ENCODE results near the gene WDSUB1.

The WDSUB1 gene

GRCh38 chr2:159266554-159266953 lies 19.9 kb downstream of the WDSUB1 start:
- no peak for DNase-seq (ENCODE audit: low read depth, low spot score)

- DNase-seq (ENCODE audit: low read depth, low spot score), result no peak
Measured at GRCh38 chr2:159265171-159265576, 21.3 kb downstream of the WDSUB1 start.

GRCh38 chr2:159262904-159263303 lies 23.6 kb downstream of the WDSUB1 start:
- no peak for DNase-seq (ENCODE audit: low read depth, low spot score)

DNA sequence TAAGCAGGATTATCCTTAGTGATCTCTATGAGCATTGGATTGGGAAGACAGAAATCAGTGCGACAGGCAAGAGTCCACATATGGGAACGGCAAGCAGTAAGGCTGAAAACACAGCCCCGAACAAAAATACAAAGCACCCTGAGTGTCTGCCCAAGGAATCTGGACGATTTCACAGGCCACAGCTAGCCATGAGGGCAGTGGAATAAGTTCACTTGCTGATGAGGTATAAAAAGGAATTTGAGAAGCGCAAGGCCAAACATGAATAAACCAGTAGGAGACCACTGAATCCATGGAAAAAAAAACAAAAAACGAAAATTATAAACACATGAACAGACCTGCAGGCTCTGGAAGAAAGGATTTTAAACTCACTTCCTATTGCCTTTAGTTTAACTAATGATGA lies 24.3 kb downstream of the WDSUB1 start:
- DNase-seq (ENCODE audit: low read depth, low spot score), result peak; percentile 62

- peak; percentile 13 for DNase-seq (ENCODE audit: low read depth, low spot score)
Measured at GRCh38 chr2:159256159-159256558, 30.3 kb downstream of the WDSUB1 start.

DNA sequence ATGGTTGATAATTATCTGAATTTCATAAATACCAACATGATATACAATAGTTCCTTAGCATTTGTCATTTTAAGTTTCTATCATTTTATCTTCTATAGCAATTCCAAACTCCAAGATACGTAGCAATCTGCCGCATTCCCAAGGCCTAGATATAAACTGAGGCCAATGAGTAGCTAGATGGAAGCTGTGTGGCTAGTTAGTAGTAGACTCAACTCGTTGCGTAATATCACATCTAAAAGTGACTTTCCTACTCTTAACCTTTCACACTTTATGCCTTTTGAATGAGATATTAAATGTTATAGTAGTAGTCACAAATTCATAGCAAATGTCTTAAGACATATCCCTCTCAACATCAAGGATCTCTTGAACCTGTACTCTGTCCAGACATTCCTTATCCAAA lies 33.6 kb downstream of the WDSUB1 start:
- DNase-seq (ENCODE audit: low read depth, low spot score), result no peak

- DNase-seq (ENCODE audit: low read depth, low spot score), result no peak
Measured at GRCh38 chr2:159251296-159252173, 35.0 kb downstream of the WDSUB1 start.

GRCh38 chr2:159249990-159250715 lies 36.4 kb downstream of the WDSUB1 start:
- DNase-seq (ENCODE audit: low read depth, low spot score), result no peak

DNA sequence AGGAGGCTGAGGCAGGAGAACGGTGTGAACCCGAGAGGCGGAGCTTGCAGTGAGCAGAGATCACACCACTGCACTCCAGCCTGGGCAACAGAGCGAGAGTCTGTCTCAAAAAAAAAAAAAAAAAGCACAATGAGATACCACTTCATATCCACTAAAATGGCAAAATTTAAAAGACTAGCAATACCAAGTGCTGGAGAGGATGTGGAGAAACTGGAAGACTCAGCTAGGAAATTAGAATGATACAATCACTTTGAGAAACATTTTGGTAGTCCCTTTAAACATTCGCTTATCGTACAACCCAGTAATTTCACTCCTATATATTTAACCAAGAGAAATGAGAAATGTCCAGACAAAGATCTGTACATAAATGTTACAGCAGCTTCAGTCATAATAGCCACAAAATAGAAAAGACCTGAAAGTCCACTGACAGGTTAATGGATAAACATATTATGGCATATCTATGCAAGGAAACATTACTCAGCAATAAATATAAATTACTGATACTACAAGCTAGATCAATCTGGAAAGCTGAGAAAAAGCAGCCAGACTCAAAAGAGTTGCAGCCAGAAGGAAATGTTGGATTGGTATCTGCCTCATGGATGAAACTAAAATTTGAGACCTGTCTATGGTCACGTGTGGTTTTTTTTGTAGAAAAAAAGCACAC lies 40.0 kb downstream of the WDSUB1 start:
- no peak for DNase-seq (ENCODE audit: low read depth, low spot score)

- no peak for DNase-seq (ENCODE audit: low read depth, low spot score)
Measured at GRCh38 chr2:159243529-159243928, 43.0 kb downstream of the WDSUB1 start.

GRCh38 chr2:159234868-159235267 lies 51.6 kb downstream of the WDSUB1 start:
- DNase-seq (ENCODE audit: low read depth, low spot score), result no peak

DNA sequence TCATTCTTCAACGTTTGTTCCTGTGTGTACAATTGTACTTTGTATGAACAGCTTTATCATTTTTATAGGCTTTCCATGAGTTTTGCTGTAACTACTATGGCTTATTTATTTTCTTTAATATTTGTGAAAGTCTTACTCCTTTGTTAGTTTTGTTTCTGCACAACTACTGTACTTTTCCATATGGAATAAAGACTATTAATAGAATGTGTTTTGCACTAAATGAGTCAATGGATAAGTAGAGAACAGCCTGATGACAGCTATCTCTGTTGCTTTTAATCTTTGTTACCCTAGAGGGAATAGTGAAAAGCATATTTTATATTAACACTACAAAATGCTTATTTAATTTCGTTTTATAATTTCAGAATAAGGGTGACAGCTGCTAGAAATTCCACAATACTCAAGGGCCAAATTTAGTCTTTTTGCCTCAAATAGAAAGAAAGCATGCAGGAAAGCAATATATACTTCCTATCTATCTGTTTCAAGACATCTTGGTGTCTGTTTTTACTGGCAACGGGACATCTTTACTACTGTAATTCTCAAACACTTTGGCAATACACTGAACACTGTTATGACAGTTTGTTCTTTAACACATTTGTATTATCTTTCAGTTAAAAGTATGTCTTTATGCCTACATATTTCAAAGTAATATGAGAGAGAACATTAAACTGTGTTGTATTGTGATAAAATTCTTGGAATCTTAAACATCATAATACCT lies 53.9 kb downstream of the WDSUB1 start:
- DNase-seq (ENCODE audit: low read depth, low spot score), result no peak

GRCh38 chr2:159230145-159230877 lies 56.2 kb downstream of the WDSUB1 start:
- DNase-seq (ENCODE audit: low read depth, low spot score), result no peak

- no peak for DNase-seq (ENCODE audit: low read depth, low spot score)
Measured at GRCh38 chr2:159229476-159230144, 56.9 kb downstream of the WDSUB1 start.

DNA sequence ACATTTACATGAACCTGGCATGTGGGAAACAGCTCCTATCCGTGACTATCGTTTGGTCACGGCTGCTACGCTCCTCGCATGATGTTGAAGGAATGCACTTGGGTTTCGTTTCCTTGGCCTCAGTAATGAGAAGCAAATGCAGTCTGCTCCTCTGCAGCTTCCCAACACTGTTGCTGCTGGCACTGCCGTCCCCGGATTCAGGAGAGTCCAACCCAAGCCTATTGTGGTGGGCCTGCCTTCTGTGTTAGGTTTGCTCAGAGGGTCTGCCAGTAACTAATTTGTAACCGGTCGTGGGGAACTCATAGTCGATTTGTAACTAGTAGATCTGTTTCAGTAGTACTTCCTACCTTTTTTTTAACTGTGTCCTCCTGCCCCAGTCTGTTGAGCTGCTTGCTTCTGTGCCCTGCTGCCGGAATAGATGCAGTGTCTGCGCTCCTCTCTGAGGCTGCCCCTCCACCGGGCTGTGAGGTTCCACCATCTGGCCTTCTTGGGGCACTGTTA lies 58.4 kb downstream of the WDSUB1 start:
- no peak for DNase-seq (ENCODE audit: low read depth, low spot score)

GRCh38 chr2:159227467-159227866 lies 59.0 kb downstream of the WDSUB1 start:
- no peak for DNase-seq (ENCODE audit: low read depth, low spot score)

- DNase-seq (ENCODE audit: low read depth, low spot score), result no peak
Measured at GRCh38 chr2:159226608-159227385, 59.7 kb downstream of the WDSUB1 start.

- DNase-seq (ENCODE audit: low read depth, low spot score), result no peak
Measured at GRCh38 chr2:159226059-159226461, 60.4 kb downstream of the WDSUB1 start.
